HEK293 (cell line): ENCODE data around the gene PDE4D.

Experiments
- CTCF ChIA-PET: fragments of 350-600 bp; formaldehyde crosslinking; extraction: SDS; loops from one replicate; lab custom pipeline; 2021; ENCODE audit warnings: antibody characterized with exemption; lab: Yijun Ruan, JAX
- POLR2A ChIA-PET: fragments of 300-600 bp; formaldehyde crosslinking; extraction: SDS; loops from one replicate; lab custom pipeline; 2020; ENCODE audit warnings: antibody characterized with exemption, inconsistent platforms; lab: Yijun Ruan, JAX
- H3K27ac ChIP-seq: fragments of 200-500 bp; sonication (Bioruptor generic); 2 replicates; pipeline ENCODE4 v1.5.1; 2014; ENCODE audit warnings: low read depth, low read length, control low read depth, inconsistent platforms; ENCODE audit errors: extremely low read depth
- H3K36me3 ChIP-seq, 2 experiments: fragments of 200-500 bp in 1 of 2; sonication (Bioruptor generic) in 1 of 2; 1 replicate in 1 of 2; 2 replicates in 1 of 2; pipeline ENCODE4 v1.5.1; 2014 to 2017; ENCODE audit warnings: inconsistent platforms in 2 of 2, low read length in 2 of 2; ENCODE audit not compliant: control insufficient read depth in 2 of 2, insufficient read depth in 1 of 2
- H3K4me1 ChIP-seq: fragments of 200-500 bp; sonication (Bioruptor generic); 2 replicates; pipeline ENCODE4 v1.5.1; 2014; ENCODE audit warnings: mild to moderate bottlenecking, low read length, inconsistent platforms; ENCODE audit not compliant: control insufficient read depth, insufficient read depth
- H3K4me3 ChIP-seq: 2 replicates; pipeline ENCODE4 v1.5.1; 2011; ENCODE audit warnings: low read depth, mild to moderate bottlenecking, control low read depth, low read length, moderate library complexity
- H3K9me3 ChIP-seq: fragments of 200-500 bp; sonication (Bioruptor generic); 2 replicates; pipeline ENCODE4 v1.5.1; 2014; ENCODE audit warnings: low read depth, low read length, inconsistent platforms; ENCODE audit not compliant: control insufficient read depth, insufficient read depth
- OSR2 ChIP-seq: fragments of 450-650 bp; formaldehyde crosslinking; IDR thresholded peaks from 2 replicates; pipeline ENCODE4 v1.5.1; 2016; ENCODE audit warnings: missing biosample characterization, missing genetic modification characterization
- PRDM1 ChIP-seq: fragments of 450-650 bp; formaldehyde crosslinking; IDR thresholded peaks from 2 replicates; pipeline ENCODE4; 2016; ENCODE audit warnings: missing biosample characterization, missing genetic modification characterization
- RBAK ChIP-seq: fragments of 450-650 bp; formaldehyde crosslinking; IDR thresholded peaks from 2 replicates; pipeline ENCODE4 v1.5.1; 2016; ENCODE audit warnings: missing biosample characterization, missing genetic modification characterization
- YY2 ChIP-seq: fragments of 450-650 bp; formaldehyde crosslinking; IDR thresholded peaks from 2 replicates; pipeline ENCODE4 v1.5.1; 2016; ENCODE audit warnings: missing biosample characterization, missing genetic modification characterization
- ZBTB20 ChIP-seq: fragments of 450-650 bp; formaldehyde crosslinking; IDR thresholded peaks from 2 replicates; pipeline ENCODE4 v1.5.1; 2016; ENCODE audit warnings: missing biosample characterization, missing genetic modification characterization
- ZNF112 ChIP-seq: fragments of 450-650 bp; formaldehyde crosslinking; IDR thresholded peaks from 2 replicates; pipeline ENCODE4 v1.5.0; 2017; ENCODE audit warnings: missing biosample characterization, missing genetic modification characterization
- ZNF132 ChIP-seq: fragments of 450-650 bp; formaldehyde crosslinking; IDR thresholded peaks from 2 replicates; pipeline ENCODE4 v1.5.1; 2017; ENCODE audit warnings: missing biosample characterization, missing genetic modification characterization, borderline replicate concordance
- ZNF140 ChIP-seq: fragments of 450-650 bp; formaldehyde crosslinking; IDR thresholded peaks from 2 replicates; pipeline ENCODE4 v1.5.1; 2016; ENCODE audit warnings: missing biosample characterization, missing genetic modification characterization
- ZNF155 ChIP-seq: fragments of 450-650 bp; formaldehyde crosslinking; IDR thresholded peaks from 2 replicates; pipeline ENCODE4 v1.5.1; 2016; ENCODE audit warnings: missing biosample characterization, missing genetic modification characterization
- ZNF16 ChIP-seq: fragments of 450-650 bp; formaldehyde crosslinking; IDR thresholded peaks from 2 replicates; pipeline ENCODE4 v1.5.1; 2016; ENCODE audit warnings: low read depth, missing biosample characterization, missing genetic modification characterization
- ZNF2 ChIP-seq: fragments of 450-650 bp; formaldehyde crosslinking; IDR thresholded peaks from 2 replicates; pipeline ENCODE4 v1.5.1; 2016; ENCODE audit warnings: missing biosample characterization, missing genetic modification characterization
- ZNF214 ChIP-seq: fragments of 450-650 bp; formaldehyde crosslinking; IDR thresholded peaks from 2 replicates; pipeline ENCODE4 v1.5.1; 2017; ENCODE audit warnings: missing biosample characterization, mild to moderate bottlenecking, missing genetic modification characterization, borderline replicate concordance
- ZNF248 ChIP-seq: fragments of 450-650 bp; formaldehyde crosslinking; IDR thresholded peaks from 2 replicates; pipeline ENCODE4 v1.5.1; 2017; ENCODE audit warnings: missing biosample characterization, missing genetic modification characterization
- ZNF354C ChIP-seq: fragments of 450-650 bp; formaldehyde crosslinking; IDR thresholded peaks from 2 replicates; pipeline ENCODE4 v1.5.1; 2016; ENCODE audit warnings: missing biosample characterization, missing genetic modification characterization, low read depth, borderline replicate concordance
- ZNF426 ChIP-seq: fragments of 450-650 bp; formaldehyde crosslinking; IDR thresholded peaks from 2 replicates; pipeline ENCODE4 v1.5.1; 2017; ENCODE audit warnings: missing biosample characterization, missing genetic modification characterization, mild to moderate bottlenecking, inconsistent platforms, moderate library complexity
- ZNF501 ChIP-seq: fragments of 450-650 bp; formaldehyde crosslinking; IDR thresholded peaks from 2 replicates; pipeline ENCODE4 v1.5.1; 2016; ENCODE audit warnings: missing biosample characterization, missing genetic modification characterization
- ZNF571 ChIP-seq: fragments of 450-650 bp; formaldehyde crosslinking; IDR thresholded peaks from 2 replicates; pipeline ENCODE4 v1.5.0; 2017; ENCODE audit warnings: missing biosample characterization, missing genetic modification characterization
- ZNF623 ChIP-seq: fragments of 450-650 bp; formaldehyde crosslinking; IDR thresholded peaks from 2 replicates; pipeline ENCODE4 v1.5.1; 2016; ENCODE audit warnings: missing biosample characterization, missing genetic modification characterization
- ZNF664 ChIP-seq: fragments of 450-650 bp; formaldehyde crosslinking; IDR thresholded peaks from 2 replicates; pipeline ENCODE4 v1.5.1; 2016; ENCODE audit warnings: missing biosample characterization, missing genetic modification characterization
- ZNF792 ChIP-seq: fragments of 450-650 bp; formaldehyde crosslinking; IDR thresholded peaks from 2 replicates; pipeline ENCODE4 v1.5.1; 2016; ENCODE audit warnings: missing biosample characterization, missing genetic modification characterization
- ZSCAN30 ChIP-seq: fragments of 450-650 bp; IDR thresholded peaks from 2 replicates; pipeline ENCODE4 v1.5.1; 2018; ENCODE audit warnings: missing biosample characterization, mild to moderate bottlenecking, missing genetic modification characterization, moderate library complexity
- TF ChIP-seq, protein P1 (sequence below): fragments of 450-650 bp; formaldehyde crosslinking; IDR thresholded peaks from 2 replicates; pipeline ENCODE4 v1.5.1; 2016; ENCODE audit warnings: missing biosample characterization, missing genetic modification characterization, low read depth
- TF ChIP-seq, protein P2 (sequence below): fragments of 450-650 bp; formaldehyde crosslinking; IDR thresholded peaks from 2 replicates; pipeline ENCODE4 v1.5.1; 2017; ENCODE audit warnings: missing biosample characterization, missing genetic modification characterization
- TF ChIP-seq, protein P3 (sequence below): fragments of 450-650 bp; formaldehyde crosslinking; IDR thresholded peaks from 2 replicates; pipeline ENCODE4 v1.5.1; 2016; ENCODE audit warnings: missing biosample characterization, missing genetic modification characterization

Gene PDE4D

GRCh38 chr5:58967597-58968281 is 925.8 kb downstream of the PDE4D start:
- Histone ChIP-seq H3K36me3 (no peaks in the 10 kb centered on the region), H3K27ac (no peak overlapping the region), H3K4me1 (peaks cover 8% of the 10 kb centered on the region; the same call in 1 of the 2 replicates), H3K4me3 (no peak overlapping the region), H3K9me3 (no peaks in the 10 kb centered on the region)
- ChIA-PET POLR2A (no interaction called here), CTCF (interaction anchor here (0.7 to 1.9 kb wide), 3 partner anchors 14 to 76 kb away, joined by 3 to 5 read pairs (median 3); no protein-coding TSS in a partner anchor)
- TF ChIP-seq ZNF664 (tag by site-specific recombination) (no peak), OSR2 (tag by site-specific recombination) (no peak), ZNF571 (no peak), ZBTB20 (peak; percentile 65)
- TF ChIP-seq, all 188 proteins: peak for 1

GRCh38 chr5:58965677-58966414 is 927.7 kb downstream of the PDE4D start:
- H3K4me1 ChIP-seq = peaks cover 3% of the 10 kb centered on the region; the same call in 1 of the 2 replicates
- H3K9me3 ChIP-seq = no peaks in the 10 kb centered on the region
- TF ChIP-seq, protein P1, sequence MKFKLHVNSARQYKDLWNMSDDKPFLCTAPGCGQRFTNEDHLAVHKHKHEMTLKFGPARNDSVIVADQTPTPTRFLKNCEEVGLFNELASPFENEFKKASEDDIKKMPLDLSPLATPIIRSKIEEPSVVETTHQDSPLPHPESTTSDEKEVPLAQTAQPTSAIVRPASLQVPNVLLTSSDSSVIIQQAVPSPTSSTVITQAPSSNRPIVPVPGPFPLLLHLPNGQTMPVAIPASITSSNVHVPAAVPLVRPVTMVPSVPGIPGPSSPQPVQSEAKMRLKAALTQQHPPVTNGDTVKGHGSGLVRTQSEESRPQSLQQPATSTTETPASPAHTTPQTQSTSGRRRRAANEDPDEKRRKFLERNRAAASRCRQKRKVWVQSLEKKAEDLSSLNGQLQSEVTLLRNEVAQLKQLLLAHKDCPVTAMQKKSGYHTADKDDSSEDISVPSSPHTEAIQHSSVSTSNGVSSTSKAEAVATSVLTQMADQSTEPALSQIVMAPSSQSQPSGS = no peak
- no peak for TF ChIP-seq YY2 (tag by site-specific recombination)
- no peak for TF ChIP-seq ZNF112 (tag by site-specific recombination)
- no peak for TF ChIP-seq PRDM1 (tag by site-specific recombination)
- TF ChIP-seq ZNF623 (tag by site-specific recombination) = no peak
- TF ChIP-seq, protein P2, sequence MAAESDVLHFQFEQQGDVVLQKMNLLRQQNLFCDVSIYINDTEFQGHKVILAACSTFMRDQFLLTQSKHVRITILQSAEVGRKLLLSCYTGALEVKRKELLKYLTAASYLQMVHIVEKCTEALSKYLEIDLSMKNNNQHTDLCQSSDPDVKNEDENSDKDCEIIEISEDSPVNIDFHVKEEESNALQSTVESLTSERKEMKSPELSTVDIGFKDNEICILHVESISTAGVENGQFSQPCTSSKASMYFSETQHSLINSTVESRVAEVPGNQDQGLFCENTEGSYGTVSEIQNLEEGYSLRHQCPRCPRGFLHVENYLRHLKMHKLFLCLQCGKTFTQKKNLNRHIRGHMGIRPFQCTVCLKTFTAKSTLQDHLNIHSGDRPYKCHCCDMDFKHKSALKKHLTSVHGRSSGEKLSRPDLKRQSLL (tag by site-specific recombination) = no peak
- no peak for TF ChIP-seq RBAK
- no peak for TF ChIP-seq ZNF214 (tag by site-specific recombination)
- no peak for TF ChIP-seq ZNF132
- TF ChIP-seq ZNF792 = no peak
- no peak for TF ChIP-seq ZNF354C (tag by site-specific recombination)
- TF ChIP-seq ZNF248 (tag by site-specific recombination) = no peak
- no peak for TF ChIP-seq ZNF501 (tag by site-specific recombination)
- no peak for TF ChIP-seq ZNF426 (tag by site-specific recombination)
- TF ChIP-seq, protein P3, sequence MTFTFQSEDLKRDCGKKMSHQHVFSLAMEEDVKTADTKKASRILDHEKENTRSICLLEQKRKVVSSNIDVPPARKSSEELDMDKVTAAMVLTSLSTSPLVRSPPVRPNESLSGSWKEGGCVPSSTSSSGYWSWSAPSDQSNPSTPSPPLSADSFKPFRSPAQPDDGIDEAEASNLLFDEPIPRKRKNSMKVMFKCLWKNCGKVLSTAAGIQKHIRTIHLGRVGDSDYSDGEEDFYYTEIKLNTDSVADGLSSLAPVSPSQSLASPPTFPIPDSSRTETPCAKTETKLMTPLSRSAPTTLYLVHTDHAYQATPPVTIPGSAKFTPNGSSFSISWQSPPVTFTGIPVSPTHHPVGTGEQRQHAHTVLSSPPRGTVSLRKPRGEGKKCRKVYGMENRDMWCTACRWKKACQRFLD (tag by site-specific recombination) = no peak
- TF ChIP-seq ZNF140 (tag by site-specific recombination) = no peak
- TF ChIP-seq ZNF155 (tag by site-specific recombination) = no peak
- no peak for TF ChIP-seq ZNF16 (tag by site-specific recombination)
- TF ChIP-seq ZSCAN30 (tag by site-specific recombination) = no peak
- TF ChIP-seq ZNF2 = no peak
- no peaks in the 10 kb centered on the region for H3K36me3 ChIP-seq
- no peak overlapping the region for H3K4me3 ChIP-seq
- H3K27ac ChIP-seq = no peak overlapping the region
- CTCF ChIA-PET = interaction anchor here (1.9 kb wide), 1 partner anchor 74 kb away, joined by 5 read pairs; no protein-coding TSS in a partner anchor
- POLR2A ChIA-PET = interaction anchor here (0.6 kb wide), 2 partner anchors 74 to 90 kb away, joined by 3 to 14 read pairs; no protein-coding TSS in a partner anchor
